Vagina (tissue), 2 donors: ENCODE results near the gene PKD1.

ENCODE experiments used
- POLR2A ChIP-seq, 2 donors: fragments of 450-650 bp; IDR thresholded peaks; one replicate each; pipeline ENCODE4 v1.6.1; 2017; ENCODE audit warnings: antibody characterized with exemption in 2 of 2, mild to moderate bottlenecking in 2 of 2, moderate library complexity in 2 of 2
- POLR2AphosphoS5 ChIP-seq, 2 donors: sonication (generic); formaldehyde crosslinking; IDR thresholded peaks; one replicate each; pipeline ENCODE4 v1.9.0; 2017; ENCODE audit warnings: antibody characterized with exemption in 2 of 2, mild to moderate bottlenecking in 2 of 2, low read depth in 1 of 2; ENCODE audit not compliant: insufficient read depth in 1 of 2
- TF ChIP-seq, protein P1 (sequence below), 3 experiments: fragments of 450-650 bp in 2 of 3; fragments of 200-600 bp in 1 of 3; sonication (generic) in 1 of 3; IDR thresholded peaks; one replicate each; pipeline ENCODE4 v1.5.1; 2017 to 2019; ENCODE audit warnings: antibody characterized with exemption in 3 of 3, mild to moderate bottlenecking in 2 of 3, moderate library complexity in 2 of 3

DNA sequence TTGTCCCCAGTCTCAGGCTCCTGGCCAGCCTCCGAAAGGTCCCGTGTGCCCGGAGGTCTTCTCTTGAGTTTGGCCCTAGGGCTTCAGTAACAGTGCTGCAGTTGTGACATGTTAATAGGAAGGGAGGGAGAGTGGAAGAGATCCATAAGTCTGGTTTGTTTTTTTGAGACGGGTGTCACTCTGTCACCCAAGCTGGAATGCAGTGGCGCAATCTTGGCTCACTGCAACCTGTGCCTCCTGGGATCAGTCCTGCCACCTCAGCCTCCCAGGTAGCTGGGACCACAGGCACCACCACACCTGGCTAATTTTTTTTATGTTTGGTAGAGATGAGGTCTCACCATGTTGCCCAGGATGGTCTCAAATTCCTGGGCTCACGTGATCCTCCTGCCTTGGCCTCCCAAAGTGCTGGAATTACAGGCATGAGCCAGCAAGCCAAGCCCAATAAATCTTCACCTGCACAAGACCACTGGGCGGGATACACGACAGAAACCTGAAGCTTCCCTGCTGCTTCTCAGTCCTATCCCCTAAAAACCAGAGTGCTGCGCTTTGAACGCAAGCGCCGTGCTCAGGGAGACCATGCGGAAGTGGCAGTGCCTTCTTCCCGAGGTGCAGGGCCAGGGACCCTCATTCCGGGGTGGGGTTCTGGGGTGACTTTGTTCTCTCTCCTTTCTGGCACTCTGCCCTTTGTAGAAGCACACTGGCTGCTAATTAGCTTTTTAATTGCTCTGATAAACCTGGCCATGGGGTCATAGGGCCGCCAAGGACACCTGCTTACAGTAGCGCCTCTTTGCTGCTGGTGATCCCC lies 30.8 kb upstream of the PKD1 start:
- TF ChIP-seq POLR2AphosphoS5 (IDR thresholded peaks at IDR 0.05; ENCODE audit: insufficient read depth in 1 of 2, low read depth in 1 of 2) (no peak), POLR2A (IDR thresholded peaks at IDR 0.05) (no peak)
- TF ChIP-seq, protein P1, sequence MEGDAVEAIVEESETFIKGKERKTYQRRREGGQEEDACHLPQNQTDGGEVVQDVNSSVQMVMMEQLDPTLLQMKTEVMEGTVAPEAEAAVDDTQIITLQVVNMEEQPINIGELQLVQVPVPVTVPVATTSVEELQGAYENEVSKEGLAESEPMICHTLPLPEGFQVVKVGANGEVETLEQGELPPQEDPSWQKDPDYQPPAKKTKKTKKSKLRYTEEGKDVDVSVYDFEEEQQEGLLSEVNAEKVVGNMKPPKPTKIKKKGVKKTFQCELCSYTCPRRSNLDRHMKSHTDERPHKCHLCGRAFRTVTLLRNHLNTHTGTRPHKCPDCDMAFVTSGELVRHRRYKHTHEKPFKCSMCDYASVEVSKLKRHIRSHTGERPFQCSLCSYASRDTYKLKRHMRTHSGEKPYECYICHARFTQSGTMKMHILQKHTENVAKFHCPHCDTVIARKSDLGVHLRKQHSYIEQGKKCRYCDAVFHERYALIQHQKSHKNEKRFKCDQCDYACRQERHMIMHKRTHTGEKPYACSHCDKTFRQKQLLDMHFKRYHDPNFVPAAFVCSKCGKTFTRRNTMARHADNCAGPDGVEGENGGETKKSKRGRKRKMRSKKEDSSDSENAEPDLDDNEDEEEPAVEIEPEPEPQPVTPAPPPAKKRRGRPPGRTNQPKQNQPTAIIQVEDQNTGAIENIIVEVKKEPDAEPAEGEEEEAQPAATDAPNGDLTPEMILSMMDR (IDR thresholded peaks at IDR 0.05): no peak
